HepG2 (cell line): ENCODE results near the gene CACHD1. TPM values are rescaled to one million over a fixed set of nuclear protein-coding genes. Genes with fewer than 3 reads are reported as not detected.
"Not testable (repeated sequence)": the region's sequence is repeated elsewhere in the genome, so short reads cannot be mapped to it uniquely, and the experiment has no call there.

ENCODE experiments used
- ATAC-seq: fragments of 200-7000 bp; cut with Tn5 transposase; 3 replicates; pipeline ENCODE4 v1.9.1; 2020; ENCODE audit warnings: mild to moderate bottlenecking, moderate library complexity
- BruUV-seq: library from RNA; stranded (reverse); fragments of 400-500 nt; replicated peaks from 2 replicates; lab custom pipeline; 2021; lab: Mats Ljungman, UMichigan
- CTCF ChIA-PET: fragments of 300-600 bp; formaldehyde crosslinking; extraction: SDS; loops from one replicate; lab custom pipeline; 2021; ENCODE audit warnings: low total read pairs, inconsistent platforms, low intra/inter-chr PET ratio; lab: Yijun Ruan, JAX
- POLR2A ChIA-PET: fragments of 350-600 bp; sonication (Branson Sonifier 250); formaldehyde crosslinking; loops from one replicate; lab custom pipeline; 2020; ENCODE audit warnings: antibody characterized with exemption, inconsistent platforms; lab: Yijun Ruan, JAX
- DNase-seq: peaks from one replicate; pipeline ENCODE4 v3.0.0-alpha.2; 2015; ENCODE audit warnings: low spot score
- FAIRE-seq: peaks from 3 replicates; lab custom pipeline; 2011; peaks lifted over from hg19 to GRCh38; lab: Jason Lieb, UNC
- H2AFZ ChIP-seq: one replicate; pipeline ENCODE4 v1.6.1; 2011; ENCODE audit warnings: low read length, inconsistent platforms
- H3K27ac ChIP-seq: fragments of 300-600 bp; 3 replicates; pipeline ENCODE4 v1.8.0; 2011; ENCODE audit warnings: mixed run types, mild to moderate bottlenecking, mixed read lengths, low read length, inconsistent platforms; ENCODE audit not compliant: insufficient read depth; ENCODE audit errors: extremely low read length
- H3K27me3 ChIP-seq, 2 experiments: fragments of 200-600 bp in 1 of 2; 2 replicates in 1 of 2; 3 replicates in 1 of 2; pipeline versions ENCODE4 v1.6.0 to v1.8.0; 2011; ENCODE audit warnings: low read length in 2 of 2, mild to moderate bottlenecking in 2 of 2, moderate library complexity in 2 of 2, inconsistent platforms in 1 of 2; ENCODE audit not compliant: insufficient read depth in 2 of 2, control insufficient read depth in 1 of 2
- H3K36me3 ChIP-seq, 2 experiments: fragments of 200-600 bp in 1 of 2; replicated peaks in 1 of 2; 2 replicates in 1 of 2; 3 replicates in 1 of 2; pipeline versions ENCODE4 v1.5.1 to v1.8.0; 2011; ENCODE audit warnings: low read length in 2 of 2, inconsistent platforms in 1 of 2; ENCODE audit not compliant: insufficient read depth in 2 of 2, control insufficient read depth in 1 of 2
- H3K4me1 ChIP-seq: 2 replicates; pipeline ENCODE4 v1.5.1; 2012; ENCODE audit warnings: low read length, inconsistent platforms; ENCODE audit not compliant: insufficient read depth
- H3K4me2 ChIP-seq: 2 replicates; pipeline ENCODE4 v1.6.0; 2011; ENCODE audit warnings: low read depth, low read length, inconsistent platforms
- H3K4me3 ChIP-seq, 3 experiments: fragments of 200-600 bp in 1 of 3; sonication (generic), shearing (Covaris generic) in 1 of 3; replicated peaks in 1 of 3; 2 replicates each; pipeline ENCODE4 v1.5.1; 2011 to 2016; ENCODE audit warnings: low read length in 3 of 3, inconsistent platforms in 2 of 3, low read depth in 2 of 3, mild to moderate bottlenecking in 2 of 3, control low read depth in 1 of 3, mixed read lengths in 1 of 3; ENCODE audit not compliant: insufficient read depth in 1 of 3
- H3K79me2 ChIP-seq: one replicate; pipeline ENCODE4 v1.6.1; 2011; ENCODE audit warnings: low read length, inconsistent platforms; ENCODE audit not compliant: insufficient read depth
- H3K9ac ChIP-seq: 2 replicates; pipeline ENCODE4 v1.6.0; 2011; ENCODE audit warnings: mild to moderate bottlenecking, low read depth, low read length, inconsistent platforms; ENCODE audit not compliant: insufficient read depth
- H3K9me3 ChIP-seq: 2 replicates; pipeline ENCODE4 v1.5.1; 2012; ENCODE audit warnings: mild to moderate bottlenecking, low read length
- H4K20me1 ChIP-seq: 2 replicates; pipeline ENCODE4 v1.6.0; 2011; ENCODE audit warnings: inconsistent platforms, mild to moderate bottlenecking, low read length, moderate library complexity; ENCODE audit not compliant: insufficient read depth
- KLF12 ChIP-seq: sonication (generic); formaldehyde crosslinking; IDR thresholded peaks from 2 replicates; pipeline ENCODE4 v1.4.0; 2020; ENCODE audit warnings: missing genetic modification reagents, borderline replicate concordance
- KMT2B ChIP-seq: IDR thresholded peaks from 2 replicates; pipeline ENCODE4 v1.6.1; 2016; ENCODE audit warnings: missing genetic modification reagents, missing compliant biosample characterization
- NONO ChIP-seq, 2 experiments: fragments of 450-650 bp in 1 of 2; sonication (generic) in 1 of 2; formaldehyde crosslinking in 1 of 2; IDR thresholded peaks in 1 of 2; conservative IDR thresholded peaks in 1 of 2; 2 replicates each; pipeline versions ENCODE4 v1.6.1 to v1.8.0; 2017 to 2022; ENCODE audit warnings: mild to moderate bottlenecking in 1 of 2, missing genetic modification reagents in 1 of 2, moderate library complexity in 1 of 2
- TCF12 ChIP-seq, 2 experiments: fragments of 450-650 bp in 1 of 2; sonication (generic) in 1 of 2; formaldehyde crosslinking in 1 of 2; IDR thresholded peaks; 2 replicates each; pipeline versions ENCODE4 v1.6.1 to v1.8.0; 2017 to 2022; ENCODE audit warnings: antibody characterized with exemption in 1 of 2, mild to moderate bottlenecking in 1 of 2, missing genetic modification reagents in 1 of 2, moderate library complexity in 1 of 2
- ZBTB3 ChIP-seq: sonication (generic); formaldehyde crosslinking; IDR thresholded peaks from 2 replicates; pipeline ENCODE4 v1.4.0; 2020; ENCODE audit warnings: low read depth, mild to moderate bottlenecking, moderate library complexity, missing genetic modification reagents, borderline replicate concordance
- ZBTB7B ChIP-seq: sonication (generic); formaldehyde crosslinking; IDR thresholded peaks from 2 replicates; pipeline ENCODE4 v1.4.0; 2020; ENCODE audit warnings: missing genetic modification reagents
- ZNF235 ChIP-seq: sonication (generic); formaldehyde crosslinking; IDR thresholded peaks from 2 replicates; pipeline ENCODE4 v1.8.1; 2023; ENCODE audit warnings: mild to moderate bottlenecking, missing genetic modification reagents, borderline replicate concordance
- ZNF337 ChIP-seq: sonication (generic); formaldehyde crosslinking; IDR thresholded peaks from 2 replicates; pipeline ENCODE4 v1.5.1; 2020; ENCODE audit warnings: missing genetic modification reagents, low read depth, mild to moderate bottlenecking, borderline replicate concordance
- WGBS: methylation state at CpG from one replicate; pipeline ENCODE4 v1.1.6; 2017; ENCODE audit warnings: low lambda C conversion rate; 5-methylcytosine and 5-hydroxymethylcytosine counted together
- in situ Hi-C: cut with HindIII; loops from 2 replicates; pipeline ENCODE4 v1.10.0; 2017; ENCODE audit warnings: low pct_unique_long_range_greater_than_20kb; ENCODE audit not compliant: extremely low pct_ligation_motif_present
- intact Hi-C: fragments of 100-400 bp; cut with micrococcal nuclease; formaldehyde crosslinking; loops from one replicate; pipeline ENCODE4 v1.10.0; 2022; ENCODE audit not compliant: unreplicated experiment
- polyA plus RNA-seq, 8 experiments: library from polyadenylated mRNA; depleted of rRNA in 3 of 8; stranded (reverse) in 7 of 8; unstranded in 1 of 8; fragments of >200 nt; fragmentation: Illumina TruSeq in 4 of 8; extraction: Trizol in 4 of 8; gene quantifications; 2 replicates each; pipeline versions ENCODE4 v1.2.1 to v1.2.3, GENCODE V29; 2011 to 2016; ENCODE audit warnings: low read depth in 4 of 8, missing spikeins in 1 of 8, mixed read lengths in 1 of 8; ENCODE audit not compliant: insufficient read depth in 1 of 8
- total RNA-seq, 5 experiments: library from RNA; depleted of rRNA; stranded (reverse); fragments of >200 nt; fragmentation: Illumina TruSeq; extraction: Trizol; gene quantifications; 2 replicates each; pipeline ENCODE4 v1.2.3, GENCODE V29; 2016; ENCODE audit warnings: low read depth in 1 of 5

CACHD1 gene
- total and polyA plus RNA-seq, 2 of the 13 experiments (the other 11 are each of a cell fraction or from before 2014, with no cell fraction given): 0.11 TPM; not detected in 1

DNA sequence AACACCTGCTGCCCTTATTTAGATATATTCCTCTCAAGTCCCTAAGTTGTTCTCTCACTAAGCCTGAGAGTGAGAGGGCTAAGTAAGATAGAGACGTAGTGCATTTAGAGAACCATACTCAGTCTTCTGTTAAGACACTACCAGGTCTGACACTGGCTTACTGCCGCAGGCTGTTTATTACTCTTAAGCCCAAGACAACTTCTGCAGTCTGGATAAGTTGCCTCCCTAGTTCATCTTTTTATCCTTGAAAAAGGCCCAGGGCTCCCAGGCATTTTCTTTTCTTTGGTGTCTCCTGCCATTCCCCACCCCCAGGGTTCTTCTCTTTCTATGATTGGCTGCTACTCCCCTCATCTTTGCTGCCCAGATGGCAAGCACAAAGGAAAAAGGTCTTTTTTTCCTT lies 38.7 kb downstream of the CACHD1 start (continued):
- TF ChIP-seq NONO (IDR thresholded peaks at IDR 0.05): no peak
- TF ChIP-seq NONO (CRISPR knock-in tag; conservative IDR thresholded peaks at IDR 0.05): no peak
- no peak for TF ChIP-seq ZBTB7B
- TF ChIP-seq ZNF235 (CRISPR knock-in tag): no peak

DNA sequence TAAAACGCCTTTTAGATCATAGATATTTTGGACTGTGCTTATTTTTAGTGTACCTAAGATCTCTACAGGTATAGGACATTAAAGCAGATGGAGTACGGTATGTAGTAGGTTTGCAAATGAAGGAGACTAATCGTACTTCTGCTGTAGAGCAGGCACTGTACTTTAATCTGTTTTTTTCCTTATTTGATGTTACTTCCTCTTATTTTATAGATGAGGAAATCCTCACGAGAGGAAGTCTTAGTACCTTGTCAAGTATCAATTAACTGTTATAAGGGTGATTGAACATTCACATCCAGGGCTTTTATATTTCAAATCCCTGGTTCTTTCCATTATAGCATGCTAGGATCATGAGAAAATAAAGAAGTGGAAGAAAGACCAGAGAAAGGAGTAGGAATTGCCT lies 41.1 kb downstream of the CACHD1 start:
- no peak for TF ChIP-seq ZNF337 (CRISPR knock-in tag)
- TF ChIP-seq KLF12: no peak
- TF ChIP-seq TCF12 (IDR thresholded peaks at IDR 0.05): no peak
- no peak for TF ChIP-seq TCF12 (CRISPR knock-in tag; IDR thresholded peaks at IDR 0.05)
- no peak for TF ChIP-seq ZBTB3
- TF ChIP-seq KMT2B: no peak
- Histone ChIP-seq H3K27ac (no peak overlapping the region), H3K4me3 (no peak overlapping the region), H3K36me3 (no peaks in the 10 kb centered on the region), H4K20me1 (no peaks in the 10 kb centered on the region), H2AFZ (no peak overlapping the region), H3K9ac (no peak overlapping the region), H3K27me3 (peaks cover 0 to 8% of the 10 kb centered on the region in 2 experiments; a peak in 3 of 5 replicates), H3K9me3 (no peaks in the 10 kb centered on the region), H3K4me1 (no peaks in the 10 kb centered on the region), H3K4me2 (no peak overlapping the region), H3K79me2 (no peaks in the 10 kb centered on the region)
- intact Hi-C loops: no loop called here
- ATAC-seq (no peak), DNase-seq (no peak), FAIRE-seq (no peak)
- ChIA-PET CTCF (no interaction called here), POLR2A (no interaction called here)
- under 1% methylated on average over 4 of the region's 4 CpGs for WGBS
- BruUV-seq: no TSS peak
- in situ Hi-C loops: no loop called here

DNA sequence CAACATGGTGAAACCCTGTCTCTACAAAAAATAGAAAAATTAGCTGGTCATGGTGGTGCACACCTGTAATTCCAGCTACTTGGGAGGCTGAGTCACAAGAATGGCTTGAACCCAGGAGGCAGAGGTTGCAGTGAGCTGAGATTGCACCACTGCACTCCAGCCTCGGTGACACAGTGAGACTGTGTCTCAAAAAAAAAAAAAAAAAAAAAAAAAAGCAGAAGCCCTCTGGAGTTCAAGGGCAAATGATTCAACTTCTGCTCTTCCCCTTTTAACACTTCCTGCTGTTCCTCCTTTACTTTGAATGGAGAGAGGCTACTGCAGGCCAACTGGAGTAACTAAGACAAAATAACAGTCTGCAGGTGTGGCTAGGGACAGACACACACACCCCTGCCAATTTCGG lies 42.3 kb downstream of the CACHD1 start:
- not testable (repeated sequence) for FAIRE-seq

More for the DNA sequence above, 42.3 kb downstream of the CACHD1 start:
- DNase-seq, BruUV-seq, CTCF ChIA-PET, H3K27ac ChIP-seq, H4K20me1 ChIP-seq, intact Hi-C loops, POLR2A ChIA-PET, H3K4me2 ChIP-seq, H3K27me3 ChIP-seq, ATAC-seq, in situ Hi-C loops, H3K4me1 ChIP-seq, H2AFZ ChIP-seq, H3K36me3 ChIP-seq, H3K9me3 ChIP-seq, H3K9ac ChIP-seq, H3K79me2 ChIP-seq, H3K4me3 ChIP-seq: not testable (repeated sequence)
- 4% methylated on average over 2 of the region's 2 CpGs for WGBS
